ENCODE measurements around the gene FAM9C.

GRCh38 chrX:13013363-13014110 is 30.9 kb downstream of the FAM9C start:
- no peak for TF ChIP-seq CTCF (IDR thresholded peaks at IDR 0.05 in 2 of 3, conservative IDR thresholded peaks at IDR 0.05 in 1 of 3; ENCODE audit: insufficient read depth in 2 of 3, low read depth in 1 of 3, low read length in 3 of 3)
- no peak for TF ChIP-seq ZFP30 (CRISPR knock-in tag; IDR thresholded peaks at IDR 0.05; ENCODE audit: borderline replicate concordance)
- no peak for TF ChIP-seq ZBTB8A (IDR thresholded peaks at IDR 0.05; ENCODE audit: partially characterized antibody)
